ENCODE data around the gene CYP2F1.

GRCh38 chr19:41134616-41135015 lies 20.4 kb downstream of the CYP2F1 start:
- TF ChIP-seq POLR2AphosphoS5 (IDR thresholded peaks at IDR 0.05; ENCODE audit: control insufficient read depth, insufficient read depth, low read depth, low read length) (no peak), ZFP36 (IDR thresholded peaks at IDR 0.05; ENCODE audit: low read depth, low read length, partially characterized antibody) (no peak), SMC3 (conservative IDR thresholded peaks at IDR 0.05; ENCODE audit: insufficient read depth, low read depth, low read length) (no peak), ZBTB33 (CRISPR knock-in tag; IDR thresholded peaks at IDR 0.05) (no peak), CBFB (CRISPR knock-in tag; IDR thresholded peaks at IDR 0.05) (no peak), ZNF324 (CRISPR knock-in tag; IDR thresholded peaks at IDR 0.05) (no peak), MBD1 (CRISPR knock-in tag; IDR thresholded peaks at IDR 0.05) (no peak), ARHGAP35 (IDR thresholded peaks at IDR 0.05; ENCODE audit: partially characterized antibody) (no peak), TGIF2 (CRISPR knock-in tag; IDR thresholded peaks at IDR 0.05) (no peak), CTCF (IDR thresholded peaks at IDR 0.05 in 2 of 3, conservative IDR thresholded peaks at IDR 0.05 in 1 of 3; ENCODE audit: insufficient read depth in 2 of 3, low read depth in 1 of 3, low read length in 3 of 3) (no peak), USF1 (CRISPR knock-in tag; IDR thresholded peaks at IDR 0.05) (no peak), POLR2H (tag; IDR thresholded peaks at IDR 0.05; ENCODE audit: low read depth) (no peak), MLLT1 (IDR thresholded peaks at IDR 0.05) (no peak), KLF13 (tag; IDR thresholded peaks at IDR 0.05; ENCODE audit: borderline replicate concordance, low read depth) (no peak)
